Measurements from ENCODE around the gene PYDC1.
"Not testable (repeated sequence)": the region's sequence is repeated elsewhere in the genome, so short reads cannot be mapped to it uniquely, and the experiment has no call there.

The PYDC1 gene

DNA sequence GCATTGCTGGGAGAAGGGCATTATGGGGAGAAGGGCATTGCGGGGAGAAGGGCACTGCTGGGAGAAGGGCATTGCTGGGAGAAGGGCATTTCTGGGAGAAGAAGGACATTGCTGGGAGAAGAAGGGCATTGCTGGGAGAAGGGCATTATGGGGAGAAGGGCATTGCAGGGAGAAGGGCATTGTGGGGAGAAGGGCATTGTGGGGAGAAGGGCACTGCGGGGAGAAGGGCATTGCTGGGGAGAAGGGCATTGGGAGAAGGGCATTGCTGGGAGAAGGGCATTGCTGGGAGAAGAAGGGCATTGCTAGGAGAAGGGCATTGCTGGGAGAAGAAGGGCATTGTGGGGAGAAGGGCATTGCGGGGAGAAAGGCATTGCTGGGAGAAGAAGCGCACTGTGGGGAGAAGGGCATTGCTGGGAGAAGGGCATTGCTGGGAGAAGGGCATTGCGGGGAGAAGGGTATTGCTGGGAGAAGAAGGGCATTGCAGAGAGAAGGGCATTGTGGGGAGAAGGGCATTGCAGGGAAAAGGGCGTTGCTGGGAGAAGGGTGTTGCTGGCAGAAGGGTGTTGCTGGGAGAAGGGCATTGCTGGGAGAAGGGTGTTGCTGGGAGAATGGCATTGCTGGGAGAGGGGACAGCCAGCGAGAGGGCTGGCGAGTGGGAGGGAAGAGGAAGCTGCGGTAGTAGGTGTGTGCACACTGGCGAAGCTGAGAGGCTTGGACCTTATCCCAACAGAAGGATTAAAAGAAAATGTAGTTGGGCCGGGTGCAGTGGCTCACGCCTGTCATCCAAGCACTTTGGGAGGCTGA, 4.6 kb upstream of the PYDC1 start:
- FAIRE-seq = no peak

DNA sequence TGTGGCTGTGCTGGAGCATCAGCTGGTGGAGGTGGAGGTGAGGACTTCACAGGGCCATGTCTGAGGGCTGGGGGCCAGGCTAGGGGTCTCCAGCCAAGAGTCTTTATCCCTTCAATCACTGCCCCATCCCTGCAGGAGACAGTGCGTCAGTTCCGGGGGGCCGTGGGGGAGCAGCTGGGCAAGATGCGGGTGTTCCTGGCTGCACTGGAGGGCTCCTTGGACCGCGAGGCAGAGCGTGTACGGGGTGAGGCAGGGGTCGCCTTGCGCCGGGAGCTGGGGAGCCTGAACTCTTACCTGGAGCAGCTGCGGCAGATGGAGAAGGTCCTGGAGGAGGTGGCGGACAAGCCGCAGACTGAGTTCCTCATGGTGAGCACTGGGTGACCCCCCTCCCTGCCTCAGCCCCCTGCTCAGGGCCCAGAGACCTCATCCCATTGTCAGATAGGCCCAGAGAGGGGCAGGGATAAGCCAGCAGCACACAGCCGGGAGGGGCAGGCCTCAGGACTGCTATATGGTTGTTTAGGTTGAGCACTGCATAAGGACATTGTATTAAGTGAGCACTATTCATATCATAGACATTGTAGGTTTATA, 2.3 kb upstream of the PYDC1 start:
- no peak for FAIRE-seq

DNA sequence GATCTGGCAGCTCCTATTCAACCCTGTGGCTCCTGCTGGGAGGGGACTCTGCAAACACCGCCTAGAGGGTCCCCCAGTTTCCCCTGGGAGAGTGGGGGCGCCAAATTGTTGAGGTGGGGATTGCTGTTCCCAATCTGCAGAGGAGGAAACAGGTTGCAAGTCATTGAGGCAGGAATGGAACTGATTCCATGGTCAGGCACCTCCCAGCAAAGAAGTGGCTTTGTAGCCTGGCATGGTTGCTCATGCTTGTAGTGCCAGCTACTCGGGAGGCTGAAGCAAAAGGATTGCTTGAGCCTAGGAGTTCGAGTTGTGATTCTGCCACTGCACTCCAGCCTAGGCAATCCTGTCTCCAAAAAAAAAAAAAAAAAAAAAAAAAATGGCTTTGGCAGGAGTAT, 198 bp upstream of the PYDC1 start:
- FAIRE-seq = no peak

DNA sequence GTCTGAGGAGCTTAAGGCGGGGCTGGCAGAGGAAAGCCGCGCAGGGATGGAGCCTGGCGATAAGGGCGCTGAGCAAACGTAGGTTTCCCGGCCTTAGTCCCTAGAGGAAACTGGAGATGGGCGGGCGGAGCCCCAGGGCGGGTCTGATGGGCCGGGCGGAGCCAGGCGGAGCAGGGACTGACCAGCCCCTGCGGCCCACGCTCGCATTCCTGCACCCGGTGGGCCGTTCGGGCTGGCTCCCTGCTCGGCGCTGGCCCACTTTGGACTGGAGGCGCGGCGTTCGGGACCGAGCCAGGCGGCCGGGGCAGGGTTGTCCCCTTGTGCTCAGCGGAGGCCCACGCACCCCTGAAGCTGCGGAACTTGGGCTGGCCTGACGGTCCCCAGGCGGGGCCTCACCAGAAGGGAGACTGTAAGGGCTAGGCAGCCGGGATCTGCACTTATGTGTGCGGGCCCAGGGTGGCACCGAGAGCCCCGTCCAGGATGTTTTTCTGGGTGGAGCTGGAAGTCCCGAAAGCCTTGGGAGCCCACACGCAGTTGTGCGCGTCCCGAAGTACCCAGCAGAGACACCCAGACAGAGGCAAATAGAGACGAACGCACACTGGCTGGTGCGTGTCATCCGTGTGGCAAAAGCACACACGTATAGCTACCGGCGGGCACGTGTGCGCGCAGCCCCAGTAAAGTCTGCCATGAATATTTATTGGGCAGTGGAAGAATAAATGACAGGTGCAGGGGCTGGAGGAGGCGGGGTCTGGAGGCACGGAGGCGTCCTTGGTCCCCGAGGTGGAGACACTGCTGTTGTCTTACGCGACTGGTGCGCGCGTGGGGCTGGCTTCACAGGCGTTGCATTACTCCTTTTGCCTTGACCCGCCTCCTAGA, 1.4 kb downstream of the PYDC1 start:
- no peak for FAIRE-seq

DNA sequence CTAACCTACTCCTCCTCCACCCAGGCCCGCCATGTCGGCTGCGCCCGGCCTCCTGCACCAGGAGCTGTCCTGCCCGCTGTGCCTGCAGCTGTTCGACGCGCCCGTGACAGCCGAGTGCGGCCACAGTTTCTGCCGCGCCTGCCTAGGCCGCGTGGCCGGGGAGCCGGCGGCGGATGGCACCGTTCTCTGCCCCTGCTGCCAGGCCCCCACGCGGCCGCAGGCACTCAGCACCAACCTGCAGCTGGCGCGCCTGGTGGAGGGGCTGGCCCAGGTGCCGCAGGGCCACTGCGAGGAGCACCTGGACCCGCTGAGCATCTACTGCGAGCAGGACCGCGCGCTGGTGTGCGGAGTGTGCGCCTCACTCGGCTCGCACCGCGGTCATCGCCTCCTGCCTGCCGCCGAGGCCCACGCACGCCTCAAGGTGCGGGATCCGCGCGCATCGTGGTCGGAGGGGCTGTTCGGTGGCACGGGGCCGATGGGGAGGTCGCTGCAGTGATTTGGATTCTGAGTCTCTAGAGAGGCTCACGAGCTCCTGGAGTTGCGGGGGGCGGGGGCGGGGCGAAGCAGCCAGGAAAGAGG, 2.1 kb downstream of the PYDC1 start:
- FAIRE-seq = no peak

DNA sequence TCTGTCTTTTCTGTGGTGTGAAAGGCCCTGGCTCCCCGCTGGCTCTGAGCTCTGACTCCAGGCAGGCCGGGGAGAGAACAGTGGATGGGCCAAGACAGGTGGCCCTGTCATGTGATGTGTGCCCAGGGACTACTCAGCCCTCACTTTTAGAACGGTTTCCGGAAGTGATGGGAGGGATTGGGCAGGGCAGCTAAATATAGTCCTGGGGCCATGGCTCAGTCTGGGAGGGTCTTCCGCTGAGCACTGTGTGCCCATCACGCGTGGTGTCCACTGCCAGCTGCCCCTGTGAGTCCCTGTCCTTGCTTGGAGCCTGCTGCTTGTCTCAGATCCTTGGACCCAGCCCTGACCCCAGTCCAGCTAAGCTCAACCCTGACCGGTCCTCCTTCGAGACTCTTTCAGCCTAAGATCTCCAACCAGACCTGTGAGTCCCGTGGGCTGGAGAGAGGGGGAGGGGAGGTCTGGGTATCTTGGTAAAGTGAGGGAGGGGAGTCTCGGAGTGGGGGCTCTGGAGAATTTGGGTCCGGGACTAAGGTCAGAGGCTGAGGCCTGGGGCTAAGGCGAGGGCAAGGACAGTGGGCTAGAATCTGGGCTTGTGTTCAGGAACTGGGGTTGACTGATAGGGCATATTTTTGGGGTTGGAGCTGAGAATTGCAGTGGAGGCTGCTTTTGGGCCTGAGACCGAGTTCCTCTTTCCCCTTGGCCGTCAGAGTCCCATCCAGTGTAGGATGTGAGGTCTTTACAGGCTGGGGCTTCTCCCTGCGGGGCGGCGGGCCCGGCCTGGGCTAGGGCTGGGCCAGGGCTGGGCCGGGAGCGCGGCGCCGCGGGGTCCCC, 2.8 kb downstream of the PYDC1 start, which contains the start of gene TRIM72:
Gene TRIM72, plus strand, starts transcription at position 243 of the 831 bp plus-strand sequence. CDS start 620 bp downstream, outside the sequence.
- no peak for FAIRE-seq

DNA sequence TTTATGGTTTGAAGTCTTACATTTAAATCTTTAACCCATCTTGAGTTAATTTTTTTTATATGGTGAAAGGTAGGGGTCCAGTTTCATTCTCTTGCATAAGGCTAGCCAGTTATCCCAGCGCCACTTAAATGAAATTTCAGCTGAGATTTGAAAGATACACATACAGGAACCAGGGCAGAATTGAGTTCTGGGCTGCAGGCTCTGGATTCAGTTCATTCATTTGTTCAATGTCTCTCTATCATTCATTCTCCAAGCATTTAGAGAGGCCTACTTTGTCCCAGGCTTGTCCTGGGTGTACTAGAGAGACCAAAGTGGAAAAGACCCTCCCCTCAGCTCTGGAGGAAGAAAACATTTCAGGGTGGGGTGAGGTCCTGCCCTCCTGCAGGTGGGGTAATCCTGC, 3.6 kb downstream of the PYDC1 start:
- FAIRE-seq = no peak

DNA sequence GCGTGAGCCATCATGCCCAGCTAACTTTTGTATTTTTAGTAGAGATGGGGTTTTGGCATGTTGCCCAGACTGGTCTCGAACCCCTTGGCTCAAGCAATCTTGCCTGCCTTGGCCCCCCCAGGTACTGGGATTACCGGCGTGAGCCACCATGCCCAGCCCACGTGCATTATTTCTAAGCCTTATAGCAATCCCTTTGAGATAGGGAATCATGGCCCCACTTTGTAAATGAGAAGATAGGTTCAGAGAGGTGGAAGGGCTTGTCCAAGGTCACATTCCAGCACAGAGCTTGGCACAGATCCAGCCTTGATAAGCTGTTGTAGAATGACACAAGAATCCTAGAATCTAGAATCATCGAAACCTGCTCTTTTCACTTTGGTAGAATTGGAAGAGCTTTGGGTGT, 10.2 kb downstream of the PYDC1 start:
- no peak for FAIRE-seq

DNA sequence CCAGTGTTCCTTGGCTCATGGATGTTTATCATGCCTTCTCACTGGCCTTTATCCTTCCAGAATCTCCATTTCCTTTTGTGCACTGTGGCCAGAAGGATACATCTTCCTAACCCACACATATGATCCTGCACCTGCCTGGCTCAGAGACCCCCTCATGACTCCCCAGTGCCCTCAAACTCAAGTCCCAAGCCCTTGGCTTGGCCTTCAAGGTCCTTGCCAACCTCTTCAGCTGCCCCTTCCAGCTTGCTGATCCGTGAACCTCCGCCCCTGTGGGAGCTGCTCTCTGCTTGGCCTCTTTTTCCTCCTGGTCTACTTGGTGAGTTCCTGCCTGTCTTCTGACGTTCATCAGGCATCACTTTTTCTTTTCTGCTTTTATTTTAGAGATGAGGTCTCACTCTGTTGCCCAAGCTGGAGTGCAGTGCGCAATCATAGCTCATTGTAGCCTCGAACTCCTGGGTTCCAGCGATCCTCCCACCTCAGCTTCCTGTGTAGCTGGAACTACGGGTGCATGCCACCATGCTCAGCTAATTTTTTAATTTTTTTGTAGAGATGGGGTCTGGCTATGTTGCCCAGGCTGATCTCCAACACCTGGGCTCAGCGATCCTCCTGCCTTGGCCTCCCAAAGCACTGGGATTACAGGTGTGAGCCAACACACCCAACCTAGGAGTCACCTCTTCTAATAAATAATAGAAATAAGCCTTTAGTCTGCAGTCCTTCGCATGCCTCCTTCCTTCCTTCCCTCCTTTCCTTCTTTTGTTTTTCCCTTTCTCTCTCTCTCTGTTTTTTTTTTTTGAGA, 11.9 kb downstream of the PYDC1 start:
- FAIRE-seq = no peak

DNA sequence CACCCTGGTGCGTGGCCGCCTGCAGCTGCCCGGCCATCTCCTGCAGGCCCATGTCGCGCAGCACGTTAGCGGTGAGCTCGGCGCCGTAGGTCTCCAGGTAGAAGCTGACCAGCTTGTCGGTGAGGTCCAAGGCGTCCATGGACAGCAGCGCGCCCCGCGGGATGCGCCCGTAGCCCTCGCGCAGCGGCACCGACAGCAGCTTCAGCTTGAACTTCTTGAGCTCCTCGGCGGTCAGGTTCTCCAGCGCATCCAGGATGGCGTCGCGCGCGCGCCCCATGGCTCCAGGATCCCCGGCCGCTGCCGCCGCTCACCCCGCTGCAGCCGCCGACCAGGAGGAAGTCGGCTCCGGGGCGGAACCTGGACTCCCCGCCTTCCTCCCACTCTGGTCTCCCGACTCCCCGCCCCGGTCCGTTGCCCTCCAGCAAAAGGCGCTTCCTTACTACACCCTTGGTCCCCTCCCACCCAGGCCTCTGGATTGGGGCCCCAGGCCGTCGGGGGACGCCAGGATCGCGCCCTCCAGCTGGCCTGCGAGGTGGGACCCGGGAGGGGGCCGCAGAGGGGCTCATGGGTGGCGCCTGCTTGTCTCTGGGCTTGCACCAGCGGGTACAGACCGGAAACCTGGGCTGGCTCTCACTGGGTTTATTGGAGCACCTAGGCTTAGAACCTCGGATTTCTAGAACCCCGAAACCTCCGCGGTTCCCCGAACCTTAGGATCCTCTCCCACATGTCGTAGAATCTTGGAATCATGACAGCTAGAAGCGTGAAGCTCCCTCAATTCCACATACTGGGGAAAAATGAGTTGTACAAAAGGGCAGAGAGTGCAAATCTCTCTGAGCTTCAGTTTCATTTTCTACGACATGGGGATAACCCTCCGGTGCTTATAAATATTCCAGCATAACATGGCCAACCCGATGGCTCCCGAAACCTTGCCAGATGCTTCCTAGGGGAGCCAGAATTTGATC, 14.2 kb downstream of the PYDC1 start, which contains the start of gene PYCARD:
Gene PYCARD, minus strand, starts transcription at position 347 of the 962 bp plus-strand sequence. Its CDS starts 70 bp downstream, at position 277.
- no peak for FAIRE-seq

DNA sequence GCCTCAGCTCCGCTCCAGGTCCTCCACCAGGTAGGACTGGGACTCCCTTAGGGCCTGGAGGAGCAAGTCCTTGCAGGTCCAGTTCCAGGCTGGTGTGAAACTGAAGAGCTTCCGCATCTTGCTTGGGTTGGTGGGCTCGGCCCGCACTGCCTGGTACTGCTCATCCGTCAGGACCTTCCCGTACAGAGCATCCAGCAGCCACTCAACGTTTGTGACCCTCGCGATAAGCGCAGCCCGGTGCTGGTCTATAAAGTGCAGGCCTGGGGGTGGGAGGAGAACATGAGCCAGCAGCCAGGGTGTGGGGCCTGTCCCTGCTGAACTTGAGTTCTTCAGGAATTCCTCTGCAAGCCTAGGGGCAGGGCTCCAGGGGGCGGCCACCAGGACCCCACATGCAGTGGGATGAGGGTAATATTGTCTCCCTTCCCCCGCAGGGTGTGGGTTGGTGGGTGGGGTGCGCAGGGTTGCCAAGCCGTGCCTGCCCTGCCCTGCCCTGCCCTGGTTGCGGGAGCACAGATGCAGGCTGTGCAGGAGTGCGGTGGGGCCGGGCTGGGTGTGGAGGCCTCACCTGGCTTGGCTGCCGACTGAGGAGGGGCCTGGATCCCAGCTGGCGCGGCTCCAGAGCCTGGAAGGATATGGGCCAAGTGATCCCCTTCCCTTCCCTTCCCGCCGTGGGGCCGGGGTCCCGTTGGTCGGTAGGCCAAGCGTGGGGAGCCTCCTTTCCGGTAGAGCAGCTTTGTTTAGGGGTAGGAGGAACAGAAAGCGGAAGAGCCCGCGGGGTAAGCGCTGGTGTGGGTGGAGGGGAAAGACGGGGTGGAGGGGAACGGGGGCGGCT, 15.1 kb downstream of the PYDC1 start:
- no peak for FAIRE-seq

DNA sequence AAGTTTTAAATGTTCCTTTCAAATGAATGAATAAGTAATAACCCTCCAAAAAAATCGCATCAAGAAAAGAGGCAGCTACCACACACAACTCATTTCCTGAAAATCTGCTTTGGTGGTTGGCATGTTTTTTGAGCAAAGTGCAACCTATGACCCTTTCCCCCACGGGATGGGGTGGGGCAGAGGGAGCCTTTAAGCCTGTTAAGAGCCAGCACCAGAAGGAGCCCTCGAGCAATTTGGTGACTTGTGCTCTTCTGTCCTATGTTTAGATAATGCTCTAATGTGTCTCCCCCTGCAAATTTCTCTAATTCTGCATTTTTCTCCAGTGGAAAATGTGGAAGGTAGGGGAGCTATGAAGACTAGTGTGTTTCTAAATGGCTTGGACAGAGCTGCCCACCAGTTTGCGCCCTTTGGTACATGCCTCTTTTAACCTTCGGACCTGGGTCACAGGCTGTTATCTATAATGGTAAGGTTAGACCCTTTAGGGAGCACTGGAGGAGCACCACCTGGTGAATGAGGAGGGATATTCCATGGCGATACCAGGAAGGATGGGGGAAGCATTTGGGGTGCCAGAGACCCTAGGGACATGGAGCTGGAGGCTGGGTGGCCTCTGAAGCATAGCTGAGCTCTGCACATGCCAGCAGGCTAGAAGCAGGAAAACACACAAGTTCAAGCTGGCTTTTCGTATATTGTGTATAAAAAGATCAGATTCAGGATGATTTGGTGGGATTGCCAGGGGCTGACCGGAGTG, 15.9 kb downstream of the PYDC1 start:
- no peak for FAIRE-seq

DNA sequence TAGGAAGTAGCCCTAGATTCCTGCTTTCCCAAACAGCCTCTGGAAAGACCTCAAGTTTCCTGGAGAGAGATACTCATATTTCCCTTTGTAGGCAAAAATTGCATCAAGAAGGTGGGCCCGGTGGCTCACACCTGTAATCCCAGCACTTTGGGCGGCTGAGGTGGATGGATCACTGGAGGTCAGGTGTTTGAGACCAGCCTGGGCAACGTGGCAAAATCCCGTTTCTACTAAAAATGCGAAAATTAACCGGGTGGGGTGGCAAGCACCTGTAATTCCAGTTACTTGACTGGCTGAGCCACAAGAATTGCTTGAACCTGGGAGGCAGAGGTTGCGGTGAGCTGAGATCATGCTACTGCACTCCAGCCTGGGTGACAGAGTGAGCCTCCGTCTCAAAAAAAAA, 16.8 kb downstream of the PYDC1 start:
- not testable (repeated sequence) for FAIRE-seq

DNA sequence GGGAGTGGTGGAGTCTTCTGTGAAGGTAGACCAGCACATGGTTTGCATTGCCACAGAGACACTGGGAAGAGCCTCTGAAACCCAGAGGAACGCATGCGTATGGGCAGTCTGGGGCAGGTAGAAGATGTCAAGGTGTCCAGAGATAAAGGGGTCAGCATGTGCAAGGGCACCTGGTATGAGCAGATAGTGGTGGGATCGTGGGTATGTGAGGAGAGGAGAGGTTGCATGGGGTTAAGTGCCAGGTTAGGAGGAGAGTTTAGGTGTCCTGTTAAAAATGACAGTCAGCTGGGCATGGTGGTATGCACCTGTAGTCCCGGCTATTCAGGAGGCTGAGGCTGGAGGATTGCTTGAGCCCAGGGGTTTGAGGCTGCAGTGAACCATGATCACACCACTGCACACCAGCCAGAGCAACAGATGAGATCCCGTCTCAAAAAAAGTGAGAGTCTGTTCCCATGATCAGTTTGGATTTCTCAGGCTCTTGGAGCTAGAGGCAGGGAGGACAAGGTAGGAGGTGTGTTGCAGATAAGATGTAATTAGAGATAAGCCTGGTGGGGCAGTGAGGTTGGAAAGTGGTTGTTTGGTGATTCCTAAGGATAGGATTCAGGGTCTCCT, 17.4 kb downstream of the PYDC1 start:
- FAIRE-seq = no peak

DNA sequence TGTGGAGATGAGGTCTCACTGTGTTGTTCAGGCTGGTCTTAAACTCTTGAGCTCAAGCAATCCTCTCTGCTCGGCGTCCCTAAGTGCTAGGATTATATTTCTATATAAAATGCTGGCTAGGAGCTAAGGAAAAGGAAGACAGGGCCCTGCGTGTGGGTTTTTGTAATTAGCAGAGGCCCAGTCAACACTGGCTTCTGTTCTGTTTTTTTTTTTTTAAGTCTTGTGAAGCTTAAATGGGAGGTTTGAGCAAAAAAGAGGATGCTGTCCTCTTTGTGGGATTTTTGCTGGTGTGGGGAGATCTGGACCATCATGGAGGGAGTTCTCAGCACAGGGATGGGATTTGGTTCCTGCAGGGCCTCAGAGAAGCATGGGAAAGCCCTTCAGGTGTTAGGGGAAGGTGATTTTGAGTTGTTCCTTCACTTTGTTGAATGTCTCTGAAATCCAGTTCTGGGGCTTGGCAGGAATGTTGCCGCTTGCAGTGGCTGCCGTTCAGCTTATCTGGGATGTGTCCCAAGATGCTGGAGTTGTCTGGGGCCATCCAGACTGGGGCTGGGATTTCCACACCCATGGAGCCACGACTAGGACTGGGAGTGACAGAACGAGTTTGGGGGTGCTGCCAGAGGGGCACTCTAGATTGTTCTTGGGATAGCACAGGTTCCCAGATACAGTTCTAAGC, 18.6 kb downstream of the PYDC1 start:
- no peak for FAIRE-seq

DNA sequence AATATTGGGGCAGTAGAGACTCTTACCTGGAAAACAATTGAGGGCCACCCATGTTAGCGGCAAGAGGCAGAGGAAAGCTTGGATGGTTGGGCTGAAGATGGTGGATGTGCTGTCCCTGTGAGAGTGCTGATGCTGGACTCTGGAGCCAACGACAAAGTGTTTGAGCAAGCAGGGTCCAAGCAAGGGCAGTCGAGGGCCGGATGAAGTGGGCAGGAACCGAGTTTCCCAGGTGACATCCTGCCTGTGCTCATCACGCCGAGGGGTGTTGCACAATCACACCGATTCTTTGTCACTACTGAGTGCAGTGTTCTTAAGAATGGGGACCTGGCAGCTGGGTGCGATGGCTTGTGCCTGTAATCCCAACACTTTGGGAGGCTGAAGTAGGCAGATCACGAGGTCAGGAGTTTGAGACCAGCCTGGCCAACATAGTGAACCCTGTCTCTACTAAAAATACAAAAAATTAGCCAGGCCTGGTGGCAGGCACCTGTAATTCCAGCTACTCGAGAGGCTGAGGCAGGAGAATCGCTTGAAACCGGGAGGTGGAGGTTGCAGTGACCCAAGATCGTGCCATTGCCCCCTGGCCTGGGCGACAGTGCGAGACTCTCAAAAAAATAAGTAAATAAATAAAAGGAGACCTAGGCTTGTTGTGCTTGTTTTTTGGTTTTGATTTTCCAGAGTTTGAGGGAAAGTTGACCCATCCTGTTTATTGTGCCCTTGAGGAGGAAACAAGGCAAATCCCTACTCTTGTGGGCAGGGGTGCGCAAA, 20.4 kb downstream of the PYDC1 start:
- no peak for FAIRE-seq
